Stimulated activated CD4-positive, alpha-beta T cell treated with anti-CD3 and anti-CD28 coated beads, Interleukin-2, amount 100 ng/mL, for 48 hours (primary cell): ENCODE results near the gene MGAT2.
"Not testable (repeated sequence)": the region's sequence is repeated elsewhere in the genome, so short reads cannot be mapped to it uniquely, and the experiment has no call there.

Experiments
- DNase-seq, 2 donors: peaks; one replicate each; pipeline ENCODE4 v3.0.0-alpha.2; 2020

The MGAT2 gene

DNA sequence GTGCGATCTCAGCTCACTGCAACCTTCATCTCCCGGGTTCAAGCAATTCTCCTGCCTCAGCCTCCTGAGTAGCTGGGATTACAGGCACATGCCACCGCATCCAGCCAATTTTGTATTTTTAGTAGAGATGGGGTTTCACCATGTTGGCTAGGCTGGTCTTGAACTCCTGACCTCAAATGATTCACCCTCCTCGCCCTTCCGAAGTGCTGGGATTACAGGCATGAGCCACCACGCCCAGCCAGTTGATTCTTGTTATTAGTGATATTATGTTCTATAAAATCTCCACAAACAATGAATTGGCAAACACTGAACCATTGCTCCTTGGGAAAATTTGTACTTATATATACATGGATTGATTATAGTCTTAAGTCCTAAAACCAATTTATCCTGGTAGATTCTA is 36.9 kb downstream of the MGAT2 start:
- DNase-seq: not testable (repeated sequence)

DNA sequence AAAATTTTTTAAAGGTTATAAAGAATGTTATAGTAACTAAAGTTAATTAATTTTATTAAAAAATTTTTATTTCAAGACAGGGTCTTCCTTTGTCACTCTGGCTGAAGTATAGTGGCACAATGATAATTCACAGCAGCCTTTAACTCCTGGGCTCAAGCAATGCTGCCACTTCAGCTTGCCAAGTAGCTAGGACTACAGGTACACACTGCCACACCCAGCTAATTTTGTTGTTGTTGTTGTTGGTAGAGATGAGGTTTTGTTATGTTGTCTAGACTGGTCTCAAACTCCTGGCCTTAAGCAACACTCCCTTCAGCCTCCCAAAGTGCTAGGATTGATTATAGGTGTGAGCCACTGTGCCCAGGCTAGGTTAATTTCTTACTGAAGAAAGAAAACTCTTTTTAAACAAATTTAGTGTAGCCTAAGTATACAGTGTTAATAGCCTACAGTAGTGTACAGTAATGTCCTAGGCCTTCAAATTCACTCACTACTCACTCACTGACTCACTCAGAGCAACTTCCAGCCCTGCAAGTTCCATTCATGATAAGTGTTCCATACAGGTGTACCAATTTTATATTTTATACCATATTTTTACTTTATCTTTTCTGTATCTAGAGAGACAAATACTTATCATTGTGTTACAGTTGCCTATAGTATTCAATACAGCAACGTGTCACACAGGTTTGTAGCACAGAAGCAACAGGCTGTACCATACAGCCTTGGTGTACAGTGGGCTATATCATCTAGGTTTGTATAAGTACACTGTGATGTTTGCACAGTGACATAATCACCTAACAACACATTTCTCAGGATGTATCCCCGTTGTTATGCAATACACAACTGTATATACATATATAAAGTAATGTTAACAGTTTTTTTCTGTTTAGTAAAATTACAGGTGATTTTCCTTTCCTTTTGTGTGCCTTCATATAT is 39.2 kb downstream of the MGAT2 start:
- no peak for DNase-seq

- DNase-seq: no peak
Observed at GRCh38 chr14:49670475-49670874, 49.9 kb downstream of the MGAT2 start.
